OCI-LY1 (cell line): Measurements from ENCODE around the gene MGME1.

Experiments
- EZH2 ChIP-seq: fragments of 200-600 bp; sonication (generic), shearing (Covaris generic); IDR thresholded peaks from 2 replicates; pipeline ENCODE4 v1.8.0; 2017; ENCODE audit warnings: borderline replicate concordance, mixed run types, mild to moderate bottlenecking, antibody characterized with exemption, low read length, moderate library complexity, mixed read lengths
- TF ChIP-seq, protein P1 (sequence below): fragments of 200-600 bp; sonication (generic), shearing (Covaris generic); IDR thresholded peaks from 2 replicates; pipeline ENCODE4 v1.5.1; 2017; ENCODE audit warnings: mild to moderate bottlenecking, antibody characterized with exemption, low read length, moderate library complexity, mixed read lengths

GRCh38 chr20:18009116-18009515 lies 40.3 kb downstream of the MGME1 start:
- TF ChIP-seq, protein P1, sequence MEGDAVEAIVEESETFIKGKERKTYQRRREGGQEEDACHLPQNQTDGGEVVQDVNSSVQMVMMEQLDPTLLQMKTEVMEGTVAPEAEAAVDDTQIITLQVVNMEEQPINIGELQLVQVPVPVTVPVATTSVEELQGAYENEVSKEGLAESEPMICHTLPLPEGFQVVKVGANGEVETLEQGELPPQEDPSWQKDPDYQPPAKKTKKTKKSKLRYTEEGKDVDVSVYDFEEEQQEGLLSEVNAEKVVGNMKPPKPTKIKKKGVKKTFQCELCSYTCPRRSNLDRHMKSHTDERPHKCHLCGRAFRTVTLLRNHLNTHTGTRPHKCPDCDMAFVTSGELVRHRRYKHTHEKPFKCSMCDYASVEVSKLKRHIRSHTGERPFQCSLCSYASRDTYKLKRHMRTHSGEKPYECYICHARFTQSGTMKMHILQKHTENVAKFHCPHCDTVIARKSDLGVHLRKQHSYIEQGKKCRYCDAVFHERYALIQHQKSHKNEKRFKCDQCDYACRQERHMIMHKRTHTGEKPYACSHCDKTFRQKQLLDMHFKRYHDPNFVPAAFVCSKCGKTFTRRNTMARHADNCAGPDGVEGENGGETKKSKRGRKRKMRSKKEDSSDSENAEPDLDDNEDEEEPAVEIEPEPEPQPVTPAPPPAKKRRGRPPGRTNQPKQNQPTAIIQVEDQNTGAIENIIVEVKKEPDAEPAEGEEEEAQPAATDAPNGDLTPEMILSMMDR, result no peak
- no peak for TF ChIP-seq EZH2
